Peyer's patch (tissue), 4 donors: ENCODE data around the gene CBR1. TPM values are rescaled to one million over a fixed set of nuclear protein-coding genes. Genes with fewer than 3 reads are reported as not detected.

ENCODE experiments used
- DNase-seq, 3 donors: peaks; one replicate each; pipeline ENCODE4 v3.0.0-alpha.2; 2017 to 2019
- H3K27ac ChIP-seq, 4 donors: fragments of 200-600 bp; sonication (generic); one replicate each; pipeline ENCODE4 v1.5.1; 2016 to 2019
- H3K27me3 ChIP-seq, 2 donors: fragments of 200-600 bp; sonication (generic); one replicate each; pipeline ENCODE4 v1.5.1; 2019
- H3K36me3 ChIP-seq, 3 donors: fragments of 200-600 bp; sonication (generic); one replicate each; pipeline ENCODE4 v1.5.1; 2016 to 2019
- H3K4me1 ChIP-seq, 4 donors: fragments of 200-600 bp; sonication (generic); one replicate each; pipeline ENCODE4 v1.5.1; 2016 to 2019
- H3K4me3 ChIP-seq, 4 donors: fragments of 200-600 bp; sonication (generic); 1 replicate in 3 of 4; 2 replicates in 1 of 4; pipeline ENCODE4 v1.5.1; 2016 to 2019; ENCODE audit warnings: mild to moderate bottlenecking in 1 of 4
- H3K9me3 ChIP-seq, 4 donors: fragments of 200-600 bp; sonication (generic); one replicate each; pipeline ENCODE4 v1.5.1; 2016 to 2019; ENCODE audit warnings: mild to moderate bottlenecking in 1 of 4
- CTCF ChIP-seq, 6 experiments: fragments of 450-650 bp in 4 of 6; fragments of 200-600 bp in 2 of 6; sonication (generic) in 1 of 6; IDR thresholded peaks; one replicate each; pipeline ENCODE4 v1.5.1; 2017 to 2019; ENCODE audit warnings: antibody characterized with exemption in 6 of 6, mild to moderate bottlenecking in 3 of 6, moderate library complexity in 1 of 6
- POLR2A ChIP-seq, 2 donors: fragments of 450-650 bp; IDR thresholded peaks; one replicate each; pipeline ENCODE4 v1.5.1; 2017; ENCODE audit warnings: antibody characterized with exemption in 2 of 2, mild to moderate bottlenecking in 2 of 2, moderate library complexity in 2 of 2
- total RNA-seq, 4 donors: library from RNA; depleted of rRNA; stranded (reverse); fragments of >200 nt; gene quantifications; one replicate each; pipeline ENCODE4 v1.1.0, GENCODE V29; 2016

The CBR1 gene
- total RNA-seq, 4 donors from 2014 or later = 240 to 1,308 (median 979) TPM

- Histone ChIP-seq H3K27me3 (no peaks in the 10 kb centered on the region), H3K4me3 (no peak overlapping the region), H3K4me1 (no peaks in the 10 kb centered on the region), H3K9me3 (no peaks in the 10 kb centered on the region), H3K36me3 (peaks cover 0 to 87% (median 5%) of the 10 kb centered on the region in 3 donors), H3K27ac (no peak overlapping the region)
- TF ChIP-seq POLR2A (IDR thresholded peaks at IDR 0.05) (no peak), CTCF (IDR thresholded peaks at IDR 0.05) (no peak)
- no peak for DNase-seq
Observed at GRCh38 chr21:36052860-36053714, 16.7 kb upstream of the CBR1 start.

GRCh38 chr21:36053715-36054062, 16.1 kb upstream of the CBR1 start:
- Histone ChIP-seq H3K27ac (no peak overlapping the region), H3K36me3 (peaks cover 0 to 86% (median 5%) of the 10 kb centered on the region in 3 donors)

GRCh38 chr21:36055551-36055950, 14.3 kb upstream of the CBR1 start:
- Histone ChIP-seq H3K9me3 (no peaks in the 10 kb centered on the region), H3K27me3 (no peaks in the 10 kb centered on the region), H3K27ac (no peak overlapping the region), H3K36me3 (peaks cover 0 to 69% (median 5%) of the 10 kb centered on the region in 3 donors), H3K4me3 (no peak overlapping the region), H3K4me1 (peaks cover 0 to 13% (median 0%) of the 10 kb centered on the region in 4 donors)
- no peak for TF ChIP-seq CTCF (IDR thresholded peaks at IDR 0.05)
- no peak for TF ChIP-seq POLR2A (IDR thresholded peaks at IDR 0.05)
- DNase-seq = no peak

More at GRCh38 chr21:36053715-36054062, 16.1 kb upstream of the CBR1 start:
- no peaks in the 10 kb centered on the region for H3K9me3 ChIP-seq
- H3K4me3 ChIP-seq = no peak overlapping the region
- no peaks in the 10 kb centered on the region for H3K27me3 ChIP-seq
- DNase-seq = no peak
- no peak for TF ChIP-seq CTCF (IDR thresholded peaks at IDR 0.05)
- TF ChIP-seq POLR2A (IDR thresholded peaks at IDR 0.05) = no peak
- H3K4me1 ChIP-seq = peaks cover 0 to 4% (median 0%) of the 10 kb centered on the region in 4 donors

- peak in 1 of 3 donors; percentile 19 for DNase-seq
- H3K27ac ChIP-seq = peak overlapping the region; percentile 86 to 96 (median 90)
- H3K4me3 ChIP-seq = peak overlapping the region; percentile 65 to 84 (median 69)
- no peaks in the 10 kb centered on the region for H3K9me3 ChIP-seq
- H3K27me3 ChIP-seq = no peaks in the 10 kb centered on the region
- H3K4me1 ChIP-seq = peaks cover 0 to 13% (median 0%) of the 10 kb centered on the region in 4 donors
- peaks cover 0 to 35% (median 5%) of the 10 kb centered on the region in 3 donors for H3K36me3 ChIP-seq
- TF ChIP-seq POLR2A (IDR thresholded peaks at IDR 0.05) (no peak), CTCF (IDR thresholded peaks at IDR 0.05) (no peak)
Observed at GRCh38 chr21:36059823-36060158, 10.0 kb upstream of the CBR1 start.

- TF ChIP-seq CTCF (IDR thresholded peaks at IDR 0.05) = no peak
- TF ChIP-seq POLR2A (IDR thresholded peaks at IDR 0.05) = peak; percentile 90 to 93
- Histone ChIP-seq H3K9me3 (no peaks in the 10 kb centered on the region), H3K27me3 (no peaks in the 10 kb centered on the region), H3K36me3 (peaks cover 0 to 29% (median 3%) of the 10 kb centered on the region in 3 donors), H3K4me3 (peak within 1 kb of the TSS; percentile 65 to 84 (median 69)), H3K4me1 (peaks cover 0 to 13% (median 0%) of the 10 kb centered on the region in 4 donors), H3K27ac (peak within 1 kb of the TSS; percentile 86 to 96 (median 90))
- DNase-seq = peak; percentile 87 to 97 (median 95)
Observed at GRCh38 chr21:36060159-36060921, 9.5 kb upstream of the CBR1 start, which contains the start of gene SETD4. SETD4 (minus strand) TSS chr21:36060526; CDS start chr21:36058888, 1,638 bp downstream.
